GM12865 (cell line): ENCODE results near the gene RELL1.

Experiments used
- DNase-seq: peaks from one replicate; pipeline ENCODE4 v3.0.0; 2010; ENCODE audit warnings: low read depth
- H3K4me3 ChIP-seq: 2 replicates; pipeline ENCODE4 v1.5.1; 2011; ENCODE audit warnings: mild to moderate bottlenecking, low read depth, low read length, control low read depth
- CTCF ChIP-seq: IDR thresholded peaks from 2 replicates; pipeline ENCODE4 v1.5.1; 2011; ENCODE audit warnings: low read length, control low read depth, low read depth, inconsistent platforms; ENCODE audit not compliant: insufficient read depth; ENCODE audit errors: missing control alignments

RELL1 gene

GRCh38 chr4:37584493-37585060 lies 101.6 kb downstream of the RELL1 start:
- TF ChIP-seq CTCF = no peak
- H3K4me3 ChIP-seq = no peak overlapping the region
- no peak for DNase-seq

GRCh38 chr4:37584071-37584470 lies 102.1 kb downstream of the RELL1 start:
- no peak for TF ChIP-seq CTCF
- DNase-seq = no peak
- no peak overlapping the region for H3K4me3 ChIP-seq

GRCh38 chr4:37573566-37573965 lies 112.6 kb downstream of the RELL1 start:
- H3K4me3 ChIP-seq = no peak overlapping the region
- DNase-seq = no peak

GRCh38 chr4:37568489-37568888 lies 117.7 kb downstream of the RELL1 start:
- no peak for DNase-seq
- no peak overlapping the region for H3K4me3 ChIP-seq
- TF ChIP-seq CTCF = no peak

More at GRCh38 chr4:37573566-37573965, 112.6 kb downstream of the RELL1 start:
- TF ChIP-seq CTCF = no peak

GRCh38 chr4:37567836-37568235 lies 118.3 kb downstream of the RELL1 start:
- DNase-seq = no peak
- H3K4me3 ChIP-seq = no peak overlapping the region
- no peak for TF ChIP-seq CTCF

GRCh38 chr4:37562592-37562991 lies 123.6 kb downstream of the RELL1 start:
- H3K4me3 ChIP-seq = no peak overlapping the region
- no peak for DNase-seq
- TF ChIP-seq CTCF = no peak

GRCh38 chr4:37561803-37562207 lies 124.4 kb downstream of the RELL1 start:
- TF ChIP-seq CTCF = no peak
- H3K4me3 ChIP-seq = no peak overlapping the region
- DNase-seq = no peak
